BLaER1 treated with 17β-estradiol and CSF1 and Interleukin-3, amounts not matched to agents 10 nM and 100 nM (cell line): ENCODE measurements around the gene ATRAID.

Experiments used
- H3K27ac ChIP-seq, 11 experiments: shearing (Covaris generic); formaldehyde crosslinking; 2 replicates each; pipeline ENCODE4 v1.8.1; 2022
- H3K27me3 ChIP-seq, 11 experiments: shearing (Covaris generic); formaldehyde crosslinking; 2 replicates each; pipeline ENCODE4 v1.8.1; 2022
- H3K36me3 ChIP-seq, 11 experiments: shearing (Covaris generic); formaldehyde crosslinking; 2 replicates each; pipeline ENCODE4 v1.8.1; 2022
- H3K4me1 ChIP-seq, 10 experiments: shearing (Covaris generic); formaldehyde crosslinking; 2 replicates each; pipeline ENCODE4 v1.8.1; 2022
- H3K4me2 ChIP-seq, 11 experiments: shearing (Covaris generic); formaldehyde crosslinking; 2 replicates each; pipeline ENCODE4 v1.8.1; 2022
- H3K4me3 ChIP-seq, 10 experiments: shearing (Covaris generic); formaldehyde crosslinking; 2 replicates each; pipeline ENCODE4 v1.8.1; 2022
- H3K9ac ChIP-seq, 11 experiments: shearing (Covaris generic); formaldehyde crosslinking; 2 replicates each; pipeline ENCODE4 v1.8.1; 2022
- H3K9me3 ChIP-seq, 11 experiments: shearing (Covaris generic); formaldehyde crosslinking; replicated peaks in 1 of 11; 2 replicates each; pipeline ENCODE4 v1.8.1; 2022
- H4K20me1 ChIP-seq, 11 experiments: shearing (Covaris generic); formaldehyde crosslinking; 2 replicates each; pipeline ENCODE4 v1.8.1; 2022
- Cebpa-rat ChIP-seq, 11 experiments: shearing (Covaris generic); IDR thresholded peaks; 2 replicates each; pipeline ENCODE4 v1.8.1; 2022

ATRAID gene

GRCh38 chr2:27249891-27250651 is 38.2 kb downstream of the ATRAID start:
- H3K27me3 ChIP-seq, result peaks cover 0 to 23% (median 7%) of the 10 kb centered on the region in 11 experiments; a peak in 9 of 22 replicates
- no peaks in the 10 kb centered on the region for H3K9me3 ChIP-seq
- H3K4me3 ChIP-seq, result no peak overlapping the region
- H3K36me3 ChIP-seq, result peaks cover 0 to 7% (median 2%) of the 10 kb centered on the region in 11 experiments; a peak in 9 of 22 replicates
- H4K20me1 ChIP-seq, result peaks cover 0 to 13% (median 0%) of the 10 kb centered on the region in 11 experiments; a peak in 1 of 22 replicates
- peak overlapping the region in 1 of 11 experiments; percentile 29; a peak in 1 of 22 replicates for H3K9ac ChIP-seq
- no peak overlapping the region for H3K27ac ChIP-seq
- H3K4me2 ChIP-seq, result peak overlapping the region in 10 of 11 experiments; percentile 7 to 89 (median 74); a peak in 16 of 22 replicates
- H3K4me1 ChIP-seq, result peaks cover 0 to 33% (median 32%) of the 10 kb centered on the region in 10 experiments; a peak in 16 of 20 replicates
- no peak for TF ChIP-seq Cebpa-rat (IDR thresholded peaks at IDR 0.05)

- H3K9ac ChIP-seq, result peak overlapping the region in 1 of 11 experiments; percentile 29; a peak in 1 of 22 replicates
- peak overlapping the region in 9 of 11 experiments; percentile 33 to 89 (median 76); a peak in 18 of 22 replicates for H3K4me2 ChIP-seq
Observed at GRCh38 chr2:27250652-27251379, 39.0 kb downstream of the ATRAID start.

GRCh38 chr2:27251766-27252165 is 39.9 kb downstream of the ATRAID start:
- no peak for TF ChIP-seq Cebpa-rat (IDR thresholded peaks at IDR 0.05)
- no peak overlapping the region for H3K9ac ChIP-seq
- peaks cover 0 to 13% (median 0%) of the 10 kb centered on the region in 11 experiments; a peak in 1 of 22 replicates for H4K20me1 ChIP-seq
- H3K4me1 ChIP-seq, result peaks cover 0 to 33% (median 32%) of the 10 kb centered on the region in 10 experiments; a peak in 16 of 20 replicates
- no peaks in the 10 kb centered on the region for H3K9me3 ChIP-seq
- H3K4me2 ChIP-seq, result peak overlapping the region in 9 of 11 experiments; percentile 33 to 89 (median 76); a peak in 18 of 22 replicates
- no peak overlapping the region for H3K4me3 ChIP-seq
- peaks cover 0 to 31% (median 15%) of the 10 kb centered on the region in 11 experiments; a peak in 14 of 22 replicates for H3K27me3 ChIP-seq
- no peak overlapping the region for H3K27ac ChIP-seq
- H3K36me3 ChIP-seq, result no peaks in the 10 kb centered on the region

More at GRCh38 chr2:27250652-27251379, 39.0 kb downstream of the ATRAID start:
- Histone ChIP-seq H3K27ac (no peak overlapping the region), H4K20me1 (peaks cover 0 to 13% (median 0%) of the 10 kb centered on the region in 11 experiments; a peak in 1 of 22 replicates), H3K4me1 (peaks cover 0 to 33% (median 32%) of the 10 kb centered on the region in 10 experiments; a peak in 16 of 20 replicates), H3K4me3 (no peak overlapping the region), H3K9me3 (no peaks in the 10 kb centered on the region), H3K27me3 (peaks cover 0 to 23% (median 10%) of the 10 kb centered on the region in 11 experiments; a peak in 12 of 22 replicates), H3K36me3 (no peaks in the 10 kb centered on the region; a peak in 1 of 22 replicates)
- no peak for TF ChIP-seq Cebpa-rat (IDR thresholded peaks at IDR 0.05)

GRCh38 chr2:27255187-27255586 is 43.3 kb downstream of the ATRAID start:
- no peaks in the 10 kb centered on the region for H3K36me3 ChIP-seq
- H3K27ac ChIP-seq, result no peak overlapping the region
- no peak overlapping the region for H3K4me2 ChIP-seq
- peaks cover 0 to 23% (median 19%) of the 10 kb centered on the region in 10 experiments; a peak in 16 of 20 replicates for H3K4me1 ChIP-seq
- peaks cover 17 to 63% (median 43%) of the 10 kb centered on the region in 11 experiments for H3K27me3 ChIP-seq
- no peaks in the 10 kb centered on the region for H3K9me3 ChIP-seq
- H3K9ac ChIP-seq, result no peak overlapping the region
- peaks cover 0 to 25% (median 0%) of the 10 kb centered on the region in 11 experiments; a peak in 7 of 22 replicates for H4K20me1 ChIP-seq
- H3K4me3 ChIP-seq, result no peak overlapping the region
- no peak for TF ChIP-seq Cebpa-rat (IDR thresholded peaks at IDR 0.05)

GRCh38 chr2:27255660-27256059 is 43.8 kb downstream of the ATRAID start:
- Histone ChIP-seq H3K9ac (no peak overlapping the region), H3K36me3 (no peaks in the 10 kb centered on the region), H3K4me3 (no peak overlapping the region), H3K9me3 (no peaks in the 10 kb centered on the region), H3K27me3 (peaks cover 22 to 68% (median 46%) of the 10 kb centered on the region in 11 experiments), H3K4me1 (peaks cover 0 to 18% (median 14%) of the 10 kb centered on the region in 10 experiments; a peak in 16 of 20 replicates), H4K20me1 (peaks cover 0 to 28% (median 0%) of the 10 kb centered on the region in 11 experiments; a peak in 8 of 22 replicates), H3K4me2 (no peak overlapping the region), H3K27ac (no peak overlapping the region)
- no peak for TF ChIP-seq Cebpa-rat (IDR thresholded peaks at IDR 0.05)

- Histone ChIP-seq H4K20me1 (peaks cover 0 to 36% (median 9%) of the 10 kb centered on the region in 11 experiments; a peak in 17 of 22 replicates), H3K27ac (no peak overlapping the region), H3K4me2 (peak overlapping the region in 2 of 11 experiments; percentile 21 to 28; a peak in 4 of 22 replicates), H3K27me3 (peaks cover 35 to 71% (median 57%) of the 10 kb centered on the region in 11 experiments), H3K4me1 (peaks cover 1 to 6% (median 4%) of the 10 kb centered on the region in 10 experiments; a peak in 18 of 20 replicates), H3K9ac (no peak overlapping the region), H3K4me3 (no peak overlapping the region), H3K36me3 (no peaks in the 10 kb centered on the region), H3K9me3 (no peaks in the 10 kb centered on the region)
- no peak for TF ChIP-seq Cebpa-rat (IDR thresholded peaks at IDR 0.05)
Observed at GRCh38 chr2:27256855-27257454, 45.1 kb downstream of the ATRAID start.

GRCh38 chr2:27258051-27258450 is 46.2 kb downstream of the ATRAID start:
- H4K20me1 ChIP-seq, result peaks cover 0 to 47% (median 18%) of the 10 kb centered on the region in 11 experiments; a peak in 17 of 22 replicates
- H3K27ac ChIP-seq, result no peak overlapping the region
- peaks cover 46 to 82% (median 68%) of the 10 kb centered on the region in 11 experiments for H3K27me3 ChIP-seq
- no peak for TF ChIP-seq Cebpa-rat (IDR thresholded peaks at IDR 0.05)
- no peaks in the 10 kb centered on the region for H3K36me3 ChIP-seq
- H3K4me2 ChIP-seq, result no peak overlapping the region
- H3K9me3 ChIP-seq, result no peaks in the 10 kb centered on the region
- H3K4me3 ChIP-seq, result no peak overlapping the region
- peaks cover 6 to 15% (median 12%) of the 10 kb centered on the region in 10 experiments; a peak in 17 of 20 replicates for H3K4me1 ChIP-seq
- no peak overlapping the region for H3K9ac ChIP-seq

GRCh38 chr2:27261241-27261925 is 49.5 kb downstream of the ATRAID start:
- Histone ChIP-seq H3K27me3 (peaks cover 79 to 99% (median 97%) of the 10 kb centered on the region in 11 experiments), H3K4me3 (peak overlapping the region in 1 of 10 experiments; percentile 67; a peak in 1 of 20 replicates), H3K9me3 (no peaks in the 10 kb centered on the region), H3K4me1 (peaks cover 23 to 38% (median 36%) of the 10 kb centered on the region in 10 experiments), H3K27ac (no peak overlapping the region), H3K9ac (no peak overlapping the region), H3K36me3 (no peaks in the 10 kb centered on the region), H3K4me2 (peak overlapping the region in 2 of 11 experiments; percentile 98; a peak in 2 of 22 replicates), H4K20me1 (peaks cover 0 to 65% (median 34%) of the 10 kb centered on the region in 11 experiments; a peak in 19 of 22 replicates)
- TF ChIP-seq Cebpa-rat (IDR thresholded peaks at IDR 0.05), result no peak
